CD8-positive, alpha-beta memory T cell (primary cell): ENCODE data around the gene KIR2DL4. TPM values are rescaled to one million over a fixed set of nuclear protein-coding genes. Genes with fewer than 3 reads are reported as not detected.
A peak's percentile ranks its signal among the peaks of the same experiment; 100 is the strongest.
"Not testable (repeated sequence)": the region's sequence is repeated elsewhere in the genome, so short reads cannot be mapped to it uniquely, and the experiment has no call there.

Experiments used
- CTCF ChIA-PET: fragments of 350-600 bp; sonication (Branson Sonifier 250); formaldehyde crosslinking; loops from one replicate; lab custom pipeline; 2021; ENCODE audit warnings: antibody characterized with exemption; lab: Charles Lee
- POLR2A ChIA-PET: fragments of 350-600 bp; sonication (Branson Sonifier 250); formaldehyde crosslinking; loops from one replicate; lab custom pipeline; 2021; ENCODE audit warnings: antibody characterized with exemption; lab: Charles Lee
- DNase-seq, 5 donors: peaks; one replicate each; pipeline versions ENCODE4 v3.0.0 to v3.0.0-alpha.2; 2020 to 2022; ENCODE audit warnings: mixed read lengths in 1 of 5
- H3K27ac ChIP-seq: one replicate; pipeline ENCODE4 v1.7.0; 2013; ENCODE audit warnings: low read depth, mild to moderate bottlenecking, low read length, moderate library complexity
- H3K27me3 ChIP-seq: 2 replicates; pipeline ENCODE4 v1.7.0; 2013; ENCODE audit warnings: low read length, mild to moderate bottlenecking; ENCODE audit not compliant: insufficient read depth, poor library complexity, severe bottlenecking
- H3K36me3 ChIP-seq: 2 replicates; pipeline ENCODE4 v1.7.0; 2013; ENCODE audit warnings: mild to moderate bottlenecking, low read length, moderate library complexity; ENCODE audit not compliant: insufficient read depth
- H3K4me1 ChIP-seq: 2 replicates; pipeline ENCODE4 v1.7.0; 2013; ENCODE audit warnings: mild to moderate bottlenecking, low read length, moderate library complexity; ENCODE audit not compliant: insufficient read depth
- H3K4me3 ChIP-seq: 2 replicates; pipeline ENCODE4 v1.7.0; 2013; ENCODE audit warnings: mild to moderate bottlenecking, low read length
- H3K9me3 ChIP-seq: 2 replicates; pipeline ENCODE4 v1.7.0; 2013; ENCODE audit warnings: mild to moderate bottlenecking, low read length
- H3K27ac Mint-ChIP-seq, 8 donors: one replicate each; pipeline ENCODE4 v1.8.0; 2020 to 2021; ENCODE audit warnings: mixed read lengths in 8 of 8, mild to moderate bottlenecking in 6 of 8, inconsistent platforms in 3 of 8, moderate library complexity in 3 of 8
- H3K27me3 Mint-ChIP-seq, 2 donors: one replicate each; pipeline ENCODE4 v1.8.0; 2020 to 2021; ENCODE audit warnings: mixed read lengths in 2 of 2, mild to moderate bottlenecking in 1 of 2, moderate library complexity in 1 of 2
- H3K36me3 Mint-ChIP-seq, 3 donors: one replicate each; pipeline ENCODE4 v1.8.0; 2020 to 2021; ENCODE audit warnings: mixed read lengths in 3 of 3, inconsistent platforms in 1 of 3, mild to moderate bottlenecking in 1 of 3
- H3K4me1 Mint-ChIP-seq, 3 donors: one replicate each; pipeline ENCODE4 v1.8.0; 2020 to 2021; ENCODE audit warnings: mixed read lengths in 3 of 3, inconsistent platforms in 1 of 3, mild to moderate bottlenecking in 1 of 3
- H3K4me3 Mint-ChIP-seq, 7 donors: one replicate each; pipeline ENCODE4 v1.8.0; 2020 to 2021; ENCODE audit warnings: mixed read lengths in 7 of 7, mild to moderate bottlenecking in 6 of 7, moderate library complexity in 4 of 7, inconsistent platforms in 2 of 7
- H3K9me3 Mint-ChIP-seq, 5 donors: one replicate each; pipeline ENCODE4 v1.8.0; 2020 to 2022; ENCODE audit warnings: mixed read lengths in 5 of 5, mild to moderate bottlenecking in 3 of 5, moderate library complexity in 2 of 5, inconsistent platforms in 1 of 5
- polyA plus RNA-seq: library from polyadenylated mRNA; unstranded; fragments of 300-500 nt; fragmentation: Illumina TruSeq; gene quantifications from one replicate; pipeline ENCODE4 v1.2.3, GENCODE V29; 2021
- total RNA-seq, 2 experiments: library from RNA; stranded (reverse); gene quantifications; one replicate each; pipeline ENCODE4 v1.2.3, GENCODE V29; 2021

Gene KIR2DL4
- total and polyA plus RNA-seq, 3 experiments from 2014 or later: 0.79 TPM; not detected in 2

- H3K36me3 Mint-ChIP-seq, H3K4me1 ChIP-seq, POLR2A ChIA-PET, H3K36me3 ChIP-seq, H3K27me3 ChIP-seq, H3K4me1 Mint-ChIP-seq, H3K4me3 Mint-ChIP-seq, H3K4me3 ChIP-seq, CTCF ChIA-PET, H3K27ac Mint-ChIP-seq, H3K9me3 ChIP-seq, H3K27ac ChIP-seq, DNase-seq: not testable (repeated sequence)
- H3K9me3 Mint-ChIP-seq: peaks cover 3 to 18% (median 9%) of the 10 kb centered on the region in 5 donors
- H3K27me3 Mint-ChIP-seq: peaks cover 9 to 12% of the 10 kb centered on the region in 2 donors
Observed at GRCh38 chr19:54814571-54814970, 11.2 kb downstream of the KIR2DL4 start.

GRCh38 chr19:54816251-54816650 lies 12.8 kb downstream of the KIR2DL4 start, which contains the start of gene KIR3DL1:
Gene KIR3DL1 (plus strand): TSS chr19:54816468.
- H3K4me1 ChIP-seq, POLR2A ChIA-PET, H3K36me3 ChIP-seq, H3K4me1 Mint-ChIP-seq, H3K27ac ChIP-seq, DNase-seq, CTCF ChIA-PET, H3K36me3 Mint-ChIP-seq, H3K9me3 ChIP-seq, H3K27me3 Mint-ChIP-seq, H3K4me3 ChIP-seq, H3K27me3 ChIP-seq: not testable (repeated sequence)
- H3K27ac Mint-ChIP-seq: peak within 1 kb of the TSS in 3 of 8 donors; percentile 5 to 78 (median 76)
- peaks cover 3 to 15% (median 9%) of the 10 kb centered on the region in 5 donors for H3K9me3 Mint-ChIP-seq
- peak within 1 kb of the TSS in 3 of 7 donors; percentile 18 to 73 (median 63) for H3K4me3 Mint-ChIP-seq

- H3K4me3 Mint-ChIP-seq: no peak overlapping the region
- peaks cover 0 to 3% (median 1%) of the 10 kb centered on the region in 5 donors for H3K9me3 Mint-ChIP-seq
- no peak for DNase-seq
- no peaks in the 10 kb centered on the region for H3K36me3 Mint-ChIP-seq
- H3K27me3 Mint-ChIP-seq: peaks cover 3 to 7% of the 10 kb centered on the region in 2 donors
- H3K9me3 ChIP-seq: no peaks in the 10 kb centered on the region
- no peaks in the 10 kb centered on the region for H3K4me1 Mint-ChIP-seq
- CTCF ChIA-PET: no interaction called here
- H3K4me1 ChIP-seq: no peaks in the 10 kb centered on the region
- peak overlapping the region in 1 of 8 donors; percentile 72 for H3K27ac Mint-ChIP-seq
- no peaks in the 10 kb centered on the region for H3K27me3 ChIP-seq
- H3K36me3 ChIP-seq: no peaks in the 10 kb centered on the region
- POLR2A ChIA-PET: no interaction called here
- no peak overlapping the region for H3K27ac ChIP-seq
- H3K4me3 ChIP-seq: no peak overlapping the region
Observed at GRCh38 chr19:54817670-54818536, 14.5 kb downstream of the KIR2DL4 start.

DNA sequence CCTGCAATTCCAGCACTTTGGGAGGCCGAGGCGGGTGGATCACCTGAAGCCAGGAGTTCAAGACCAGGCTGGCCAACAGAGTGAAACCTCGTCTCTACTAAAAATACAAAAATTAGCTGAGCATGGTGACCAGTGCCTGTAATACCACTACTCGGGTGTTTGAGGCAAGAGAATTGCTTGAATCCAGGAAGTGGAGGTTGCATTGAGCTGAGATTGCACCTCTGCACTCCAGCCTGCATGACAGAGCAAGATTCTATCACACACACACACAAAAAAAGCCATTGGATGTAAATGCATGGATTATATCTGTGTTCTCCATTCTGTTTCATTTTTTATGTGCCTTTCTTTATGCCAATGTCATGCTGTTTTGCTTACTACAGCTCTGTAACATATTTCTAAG lies 21.0 kb downstream of the KIR2DL4 start:
- H3K4me3 Mint-ChIP-seq: not testable (repeated sequence)

DNA sequence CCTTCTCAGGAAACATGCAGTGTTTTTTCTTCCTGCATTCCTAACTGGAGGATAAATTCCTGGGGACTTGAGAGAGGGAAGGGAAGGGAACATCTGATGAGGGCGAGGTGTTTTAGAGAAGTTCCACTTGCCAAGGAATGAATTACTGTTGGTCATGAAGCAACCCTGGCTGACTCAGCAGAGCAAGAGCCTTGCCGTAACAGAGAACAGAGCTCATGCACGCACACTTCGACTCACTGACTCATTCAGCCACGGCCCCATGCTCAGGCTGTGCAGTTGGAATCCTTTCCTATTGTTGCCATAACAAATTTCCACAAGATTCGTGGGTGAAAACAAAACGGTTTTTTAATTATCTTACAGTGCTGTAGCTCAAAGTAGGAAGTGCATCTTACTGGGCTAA lies 21.9 kb downstream of the KIR2DL4 start:
- H3K36me3 ChIP-seq, H3K27me3 ChIP-seq, H3K27ac Mint-ChIP-seq, CTCF ChIA-PET, H3K9me3 ChIP-seq, POLR2A ChIA-PET, H3K36me3 Mint-ChIP-seq, H3K9me3 Mint-ChIP-seq, H3K4me3 ChIP-seq, H3K27ac ChIP-seq, H3K4me3 Mint-ChIP-seq, H3K4me1 ChIP-seq, H3K4me1 Mint-ChIP-seq, DNase-seq: not testable (repeated sequence)
- peaks cover 4 to 15% of the 10 kb centered on the region in 2 donors for H3K27me3 Mint-ChIP-seq

More for the DNA sequence above, 21.0 kb downstream of the KIR2DL4 start:
- H3K36me3 ChIP-seq, H3K9me3 ChIP-seq, DNase-seq, CTCF ChIA-PET, H3K27me3 ChIP-seq, H3K4me1 Mint-ChIP-seq, H3K9me3 Mint-ChIP-seq, H3K36me3 Mint-ChIP-seq, H3K27ac ChIP-seq, H3K4me1 ChIP-seq, H3K4me3 ChIP-seq, H3K27ac Mint-ChIP-seq, POLR2A ChIA-PET: not testable (repeated sequence)
- peaks cover 6 to 11% of the 10 kb centered on the region in 2 donors for H3K27me3 Mint-ChIP-seq

- H3K27ac ChIP-seq, H3K4me3 ChIP-seq, H3K36me3 ChIP-seq, CTCF ChIA-PET, POLR2A ChIA-PET, H3K36me3 Mint-ChIP-seq, H3K27me3 ChIP-seq, H3K4me1 Mint-ChIP-seq, H3K9me3 Mint-ChIP-seq, H3K9me3 ChIP-seq, H3K27ac Mint-ChIP-seq, DNase-seq, H3K4me1 ChIP-seq: not testable (repeated sequence)
- Mint-ChIP-seq H3K27me3 (peaks cover 4 to 19% of the 10 kb centered on the region in 2 donors), H3K4me3 (peak overlapping the region in 1 of 7 donors; percentile 10)
Observed at GRCh38 chr19:54828064-54828463, 24.7 kb downstream of the KIR2DL4 start.

DNA sequence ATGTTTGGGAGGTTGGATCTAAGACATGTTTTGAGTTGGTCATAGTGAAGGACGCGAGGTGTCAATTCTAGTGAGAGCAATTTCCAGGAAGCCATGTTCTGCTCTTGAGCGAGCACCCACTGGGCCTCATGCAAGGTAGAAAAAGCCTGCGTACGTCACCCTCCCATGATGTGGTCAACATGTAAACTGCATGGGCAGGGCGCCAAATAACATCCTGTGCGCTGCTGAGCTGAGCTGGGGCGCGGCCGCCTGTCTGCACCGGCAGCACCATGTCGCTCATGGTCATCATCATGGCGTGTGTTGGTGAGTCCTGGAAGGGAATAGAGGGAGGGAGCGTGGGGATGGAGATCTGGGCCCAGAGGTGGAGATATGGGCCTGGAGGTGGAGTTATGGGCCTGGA lies 29.1 kb downstream of the KIR2DL4 start, which contains the start of gene KIR2DS4:
Gene KIR2DS4, plus strand, starts transcription at position 181 of the 400 bp plus-strand sequence.
- CTCF ChIA-PET, DNase-seq, H3K4me3 ChIP-seq, POLR2A ChIA-PET, H3K27me3 Mint-ChIP-seq, H3K4me1 ChIP-seq, H3K27me3 ChIP-seq, H3K36me3 Mint-ChIP-seq, H3K9me3 Mint-ChIP-seq, H3K36me3 ChIP-seq, H3K27ac ChIP-seq, H3K9me3 ChIP-seq, H3K4me1 Mint-ChIP-seq: not testable (repeated sequence)
- H3K27ac Mint-ChIP-seq: peak within 1 kb of the TSS in 1 of 8 donors; percentile 79
- peak within 1 kb of the TSS in 1 of 7 donors; percentile 60 for H3K4me3 Mint-ChIP-seq

- H3K36me3 ChIP-seq, H3K27me3 Mint-ChIP-seq, H3K9me3 Mint-ChIP-seq, H3K4me3 ChIP-seq, H3K36me3 Mint-ChIP-seq, H3K4me3 Mint-ChIP-seq, DNase-seq, H3K4me1 ChIP-seq, H3K4me1 Mint-ChIP-seq, POLR2A ChIA-PET, H3K9me3 ChIP-seq, H3K27me3 ChIP-seq, CTCF ChIA-PET, H3K27ac ChIP-seq: not testable (repeated sequence)
- H3K27ac Mint-ChIP-seq: peak overlapping the region in 1 of 8 donors; percentile 33
Observed at GRCh38 chr19:54835126-54835525, 31.7 kb downstream of the KIR2DL4 start.
